Measurements from ENCODE around the gene UBE2N.

UBE2N gene, protein sequence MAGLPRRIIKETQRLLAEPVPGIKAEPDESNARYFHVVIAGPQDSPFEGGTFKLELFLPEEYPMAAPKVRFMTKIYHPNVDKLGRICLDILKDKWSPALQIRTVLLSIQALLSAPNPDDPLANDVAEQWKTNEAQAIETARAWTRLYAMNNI

DNA sequence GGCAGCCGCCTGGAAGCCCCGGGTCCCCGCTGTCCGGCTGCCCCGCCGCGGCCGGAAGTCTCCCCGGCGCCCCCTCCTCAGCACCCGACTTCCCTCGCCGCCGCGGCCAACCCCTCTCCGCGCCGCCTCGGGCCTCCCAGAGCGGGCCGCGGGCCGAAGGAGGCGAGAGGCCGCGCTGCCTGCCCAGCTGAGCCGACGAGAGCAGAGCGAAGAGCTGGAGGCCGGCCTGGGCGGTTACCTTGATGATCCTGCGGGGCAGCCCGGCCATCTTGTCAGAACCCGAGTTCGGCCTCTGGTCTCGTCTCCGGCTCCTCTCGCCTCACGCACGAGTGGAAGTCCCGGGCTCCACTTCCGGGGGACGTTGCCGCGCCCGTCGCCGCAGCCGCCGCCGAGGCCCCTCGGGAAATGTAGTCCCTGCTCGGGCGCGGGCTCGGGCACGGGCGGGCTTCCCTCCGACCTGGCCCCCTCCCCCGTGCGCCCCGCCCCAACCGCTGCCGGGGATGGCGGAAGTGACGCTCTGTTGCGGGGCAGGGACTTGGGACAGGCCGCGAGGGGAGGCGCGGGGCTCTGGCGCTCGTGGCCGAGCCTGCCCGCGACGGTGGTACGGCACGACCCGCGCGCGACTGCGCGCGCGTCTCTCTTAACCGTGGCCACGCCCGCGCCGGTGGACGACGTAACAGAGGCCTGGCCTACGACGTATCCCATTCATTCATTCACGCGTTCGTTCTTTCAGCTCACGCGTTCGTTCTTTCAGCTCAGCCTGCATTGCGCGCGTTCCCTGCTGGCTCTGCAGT lies at the start of gene UBE2N:
Gene UBE2N (minus strand): TSS at position 331 of the 794 bp plus-strand sequence. CDS start 63 bp downstream, at position 268.
- peak; percentile 97 for DNase-seq

DNA sequence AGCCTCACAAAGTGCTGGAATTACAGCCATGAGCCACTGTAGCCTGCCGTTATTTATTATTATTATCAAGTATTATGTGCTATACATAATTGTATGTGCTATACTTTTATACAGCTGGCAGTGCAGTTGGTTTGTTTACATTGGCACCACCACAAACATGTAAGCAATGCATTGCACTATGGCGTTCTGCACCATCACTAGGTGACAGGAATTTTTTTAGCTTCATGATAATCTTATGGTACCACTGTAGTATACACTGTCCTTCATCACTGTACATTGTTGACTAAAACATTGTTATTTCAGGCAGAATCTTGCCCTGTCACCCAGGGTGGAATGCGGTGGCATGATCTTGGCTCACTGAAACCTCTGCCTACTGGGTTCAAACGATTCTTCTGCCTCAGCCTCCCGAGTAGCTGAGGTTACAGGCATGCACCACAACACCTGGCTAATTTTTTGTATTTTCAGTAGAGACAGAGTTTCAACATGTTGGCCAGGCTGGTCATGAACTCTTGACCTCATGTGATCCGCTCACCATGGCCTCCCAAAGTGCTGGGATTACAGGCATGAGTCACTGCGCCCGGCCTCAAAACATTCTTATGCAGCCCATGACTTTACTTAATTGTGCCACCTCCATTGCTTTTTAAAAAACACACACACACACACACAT lies 42.7 kb upstream of the UBE2N start:
- DNase-seq = no peak

DNA sequence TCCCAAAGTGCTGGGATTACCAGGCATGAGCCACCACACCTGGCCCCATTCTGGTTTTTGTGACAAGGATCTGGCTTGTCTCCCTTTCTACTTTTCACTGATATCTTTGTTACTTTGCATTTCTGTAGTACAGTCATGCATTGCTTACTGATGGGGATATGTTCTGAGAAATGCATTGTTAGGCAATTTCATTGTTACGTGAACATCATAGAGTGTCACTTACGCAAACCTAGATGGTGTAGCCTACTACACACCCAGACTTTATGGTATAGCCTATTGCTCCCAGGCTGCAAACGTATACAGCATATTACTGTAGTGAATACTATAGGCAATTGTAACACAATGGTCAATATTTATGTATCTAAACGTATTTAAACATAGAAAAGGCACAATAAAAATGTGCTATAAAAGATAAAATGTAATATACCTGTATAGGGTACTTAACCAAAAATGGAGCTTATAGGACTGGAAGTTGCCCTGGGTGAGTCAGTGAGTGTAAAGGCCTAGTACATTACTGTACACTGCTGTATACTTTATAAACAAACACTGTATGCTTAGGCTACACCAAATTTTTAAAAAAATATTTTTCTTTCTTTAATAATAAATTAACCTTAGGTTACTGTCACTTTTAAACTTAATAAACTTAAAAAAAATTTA lies 41.5 kb upstream of the UBE2N start:
- no peak for DNase-seq

DNA sequence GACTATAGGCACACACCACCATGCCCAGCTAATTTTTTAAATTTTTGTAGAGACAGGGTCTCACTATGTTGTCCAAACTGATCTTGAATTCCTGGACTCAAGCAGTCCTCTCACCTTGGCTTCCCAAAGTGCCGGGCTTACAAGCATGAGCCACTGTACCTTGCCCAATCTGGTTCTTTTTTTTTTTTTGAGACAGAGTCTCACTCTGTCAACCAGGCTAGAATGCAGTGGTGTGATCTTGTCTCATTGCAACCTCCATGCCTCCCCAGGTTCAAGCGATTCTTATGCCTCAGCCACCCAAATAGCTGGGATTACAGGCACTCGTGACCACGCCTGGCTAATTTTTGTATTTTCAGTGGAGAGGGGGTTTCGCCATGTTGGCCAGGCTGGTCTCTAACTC lies 41.0 kb upstream of the UBE2N start:
- no peak for DNase-seq

DNA sequence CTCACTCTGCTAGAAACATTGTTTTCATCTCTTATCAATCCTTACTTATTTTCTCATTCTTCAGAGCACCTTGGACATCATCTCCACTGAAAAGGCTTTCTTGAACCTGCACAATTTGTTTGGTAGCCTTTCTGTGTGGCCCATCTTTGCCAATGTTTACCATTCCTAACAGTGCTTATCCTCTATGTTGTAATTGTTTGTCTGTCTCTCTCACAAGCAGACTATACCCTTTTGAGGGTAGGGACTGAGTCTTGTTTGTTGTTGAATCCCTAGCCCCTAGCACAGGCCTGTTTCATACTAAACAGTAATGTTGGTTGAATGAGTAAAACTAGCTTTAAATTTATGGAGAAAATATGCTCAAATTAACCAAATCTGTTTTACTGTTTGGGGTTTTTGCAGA lies 34.8 kb upstream of the UBE2N start:
- no peak for DNase-seq

DNA sequence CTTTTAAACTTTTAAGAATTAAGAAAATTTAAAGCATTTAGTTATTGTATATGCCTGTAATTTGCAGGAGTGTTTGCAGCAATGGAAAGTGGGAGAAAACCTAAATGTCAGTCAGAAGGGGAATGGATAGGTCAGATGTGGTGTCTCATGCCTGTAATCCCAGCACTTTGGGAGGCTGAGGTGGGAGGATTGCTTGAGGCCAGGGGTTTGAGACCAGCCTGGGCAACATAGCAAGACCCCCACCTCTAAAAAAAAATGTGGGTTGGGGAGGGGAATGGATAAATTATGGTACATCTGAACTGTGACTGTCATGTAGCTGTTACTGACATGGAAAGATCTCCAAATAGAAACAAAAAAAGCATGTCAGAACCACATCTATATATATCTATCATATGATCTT lies 27.6 kb upstream of the UBE2N start:
- DNase-seq = no peak

DNA sequence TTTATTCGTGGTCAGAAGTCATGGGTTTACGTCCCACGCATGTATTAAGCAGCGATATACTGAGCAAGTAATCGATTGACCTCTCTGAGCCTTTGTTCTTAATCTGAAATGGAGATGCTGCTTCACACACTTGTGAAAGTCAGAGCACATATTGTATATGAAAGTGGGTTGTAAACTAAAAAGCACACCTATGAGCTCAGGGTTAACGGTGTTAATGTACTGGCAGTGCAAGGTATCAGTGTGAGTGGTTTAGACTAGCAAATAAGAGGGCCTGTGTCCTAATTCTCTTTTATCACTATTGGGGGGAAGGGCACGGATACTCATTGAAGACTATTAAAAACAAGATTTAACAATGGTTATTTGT lies 26.2 kb upstream of the UBE2N start:
- DNase-seq = no peak

DNA sequence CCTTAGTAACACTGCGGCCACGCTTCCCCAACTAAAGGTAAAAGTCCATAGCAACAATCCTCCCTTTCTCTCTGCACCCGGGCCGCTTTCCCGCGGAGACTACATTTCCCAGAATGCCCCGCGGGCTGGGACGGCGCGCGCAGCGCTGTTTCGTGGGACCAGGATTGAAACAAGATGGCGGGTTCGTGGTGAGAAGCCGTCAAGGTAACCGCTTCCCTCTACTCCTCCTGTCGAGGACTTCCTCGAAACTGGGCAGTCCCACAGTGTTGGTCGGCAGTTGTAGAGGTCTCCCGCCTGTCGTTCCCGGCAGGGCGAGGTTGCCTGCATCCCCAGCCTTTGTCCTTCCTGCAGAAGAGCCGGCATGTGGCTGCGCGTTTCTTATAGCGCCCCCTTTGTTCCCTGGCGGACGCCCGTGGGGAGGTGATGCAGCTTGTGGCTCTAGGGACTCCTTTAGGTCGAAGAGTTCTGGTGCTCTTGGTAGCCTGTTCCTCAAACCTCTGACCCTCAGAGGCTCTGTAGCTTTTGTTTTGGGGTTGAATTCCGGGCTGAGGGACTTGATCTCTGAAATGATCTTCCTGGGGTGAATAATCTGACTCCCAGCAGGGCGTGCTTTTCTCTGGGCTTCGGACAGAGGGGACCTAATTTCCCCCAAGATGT lies 25.7 kb upstream of the UBE2N start, which contains the start of gene MRPL42:
Gene MRPL42 (plus strand): TSS at position 164 of the 657 bp plus-strand sequence. CDS start 1,772 bp downstream, outside the sequence.
- DNase-seq = peak; percentile 88 to 91

DNA sequence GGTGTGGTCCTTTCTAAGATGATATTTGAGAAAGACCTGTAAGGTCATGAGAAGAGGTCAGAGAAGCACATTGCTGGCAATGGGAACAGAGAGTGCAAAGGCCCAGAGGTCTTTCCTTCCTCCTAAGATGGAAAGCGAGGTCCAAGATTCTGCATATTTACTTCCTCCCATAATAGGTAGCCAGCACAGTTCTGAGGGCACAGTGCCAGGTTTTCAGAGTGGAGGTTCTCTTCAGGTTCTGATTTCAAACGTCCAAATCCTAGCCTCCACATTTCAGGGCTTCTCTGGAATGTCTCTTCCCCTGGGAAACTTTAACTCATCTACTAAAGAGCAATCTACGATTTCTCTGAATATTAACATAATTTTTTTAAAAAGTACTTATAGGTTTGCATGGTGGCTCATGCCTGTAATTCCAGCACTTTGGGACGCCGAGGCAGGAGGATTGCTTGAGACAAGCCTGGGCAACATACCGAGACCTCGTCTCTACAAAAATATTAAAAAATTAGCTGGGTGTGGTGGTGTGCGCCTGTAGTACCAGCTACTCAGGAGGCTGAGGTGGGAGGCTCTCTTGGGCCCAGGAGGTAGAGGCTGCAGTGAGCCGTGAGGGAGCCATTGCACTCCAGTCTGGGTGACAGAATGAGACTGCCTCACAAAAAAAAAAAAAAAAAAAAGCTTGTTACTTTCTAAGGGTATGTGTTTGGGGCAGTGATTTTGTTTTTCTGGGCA lies 25.0 kb upstream of the UBE2N start:
- DNase-seq = no peak

DNA sequence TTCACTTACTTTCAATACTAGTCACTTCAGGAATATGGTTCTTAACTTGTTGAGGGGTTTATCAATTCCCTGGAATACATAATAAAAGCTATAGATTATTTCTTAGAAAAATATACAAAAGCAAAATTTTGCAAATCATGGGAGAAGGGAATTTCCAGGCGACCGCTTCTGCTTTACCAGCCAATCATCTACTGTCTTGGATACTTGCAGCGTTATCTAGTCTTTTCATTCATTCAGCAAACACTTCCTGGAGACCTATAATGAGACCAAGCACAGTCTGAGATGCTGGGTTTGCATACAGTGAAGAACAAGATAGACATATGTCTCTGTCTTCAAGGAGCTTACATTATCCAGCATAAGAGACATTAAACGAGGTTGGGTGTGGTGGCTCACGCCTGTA lies 24.1 kb upstream of the UBE2N start:
- no peak for DNase-seq

DNA sequence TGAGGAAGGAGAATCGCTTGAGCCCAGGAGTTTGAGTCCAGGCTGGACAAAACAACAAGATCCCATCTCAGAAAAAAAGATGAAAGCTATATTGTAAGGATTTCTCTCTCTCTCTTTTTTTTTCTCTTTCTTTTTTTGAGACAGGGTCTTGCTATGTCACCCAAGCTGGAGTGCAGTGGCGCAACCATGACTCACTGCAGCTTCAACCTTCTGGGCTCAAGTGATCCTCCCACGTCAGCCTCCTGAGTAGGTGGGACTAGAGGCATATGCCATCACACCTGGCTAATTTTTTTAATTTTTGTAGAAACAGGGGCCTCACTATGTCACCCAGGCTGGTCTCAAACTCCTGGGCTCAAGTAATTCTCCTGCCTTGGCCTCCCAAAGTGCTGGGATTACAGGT lies 19.8 kb upstream of the UBE2N start:
- peak in 1 of 2 experiments; percentile 65 for DNase-seq

DNA sequence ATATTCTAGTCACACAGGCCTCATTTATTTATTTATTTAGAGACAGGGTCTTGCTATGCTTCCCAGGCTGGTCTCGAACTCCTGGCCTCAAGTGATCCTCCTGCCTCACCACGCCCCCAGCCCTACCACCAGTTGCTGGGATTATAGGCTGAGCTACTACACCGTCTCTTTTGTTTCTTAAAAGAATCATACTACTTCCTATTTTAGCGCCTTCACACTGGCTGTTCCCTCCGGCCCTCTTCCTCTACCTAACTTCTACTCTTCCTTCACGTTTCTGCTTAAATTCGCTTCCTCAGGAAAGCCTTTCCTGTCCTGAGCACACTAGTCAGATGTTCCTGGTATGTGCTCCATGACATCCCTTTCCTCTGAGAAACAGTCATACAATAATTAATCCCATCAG lies 19.2 kb upstream of the UBE2N start:
- no peak for DNase-seq

DNA sequence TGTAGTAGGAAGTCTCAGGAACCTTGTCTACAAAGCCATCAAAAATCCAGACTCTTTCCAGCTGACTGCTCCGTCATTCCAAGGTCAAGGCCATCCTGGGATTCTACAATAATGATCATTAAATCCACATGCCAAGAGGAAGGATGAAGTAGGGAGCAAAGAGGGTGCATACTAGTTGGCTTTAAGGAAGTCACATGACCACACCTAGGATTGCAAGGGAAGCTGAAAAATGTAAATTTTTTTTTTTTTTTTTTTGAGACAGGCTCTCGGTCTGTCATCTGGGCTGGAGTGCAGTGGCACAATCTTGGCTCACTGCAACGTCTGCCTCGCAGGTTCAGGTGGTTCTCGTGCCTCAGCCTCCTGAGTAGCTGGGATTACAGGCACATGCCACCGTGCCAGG lies 18.3 kb upstream of the UBE2N start:
- no peak for DNase-seq

DNA sequence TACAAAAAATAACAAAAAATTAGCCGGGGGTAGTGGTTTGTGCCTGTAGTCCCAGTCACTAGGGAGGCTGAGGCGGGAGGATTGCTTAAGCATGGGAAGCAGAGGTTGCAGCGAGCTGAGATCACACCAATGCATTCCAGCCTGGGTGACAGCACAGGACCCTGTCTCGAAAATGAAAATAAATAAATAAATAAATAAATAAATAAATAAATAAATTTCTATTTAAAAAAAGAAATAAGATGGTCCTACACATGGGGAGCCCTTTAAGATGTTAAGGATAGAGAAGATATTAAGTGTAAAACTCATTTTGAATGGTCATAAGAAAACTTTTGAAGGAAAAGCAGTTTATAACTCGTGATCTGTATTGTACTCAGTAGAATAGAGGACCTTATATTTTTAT lies 17.4 kb upstream of the UBE2N start:
- no peak for DNase-seq

DNA sequence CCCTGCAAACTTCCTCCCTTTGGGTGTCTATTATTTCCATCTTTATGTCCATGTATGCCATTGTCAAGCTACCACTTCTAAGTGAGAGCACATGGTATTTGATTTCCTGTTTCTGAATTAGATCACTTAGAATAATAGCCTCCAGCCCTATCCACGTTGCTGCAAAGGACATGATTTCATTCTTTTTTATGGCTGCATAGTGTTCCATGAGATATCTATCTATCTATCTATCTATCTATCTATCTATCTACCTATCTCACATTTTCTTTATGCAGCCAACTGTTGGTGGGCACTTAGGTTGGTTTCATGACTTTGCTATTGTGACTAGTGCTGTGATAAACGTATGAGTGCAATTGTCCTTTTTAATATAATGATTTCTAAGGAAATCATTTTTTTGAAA lies 14.3 kb upstream of the UBE2N start:
- DNase-seq = no peak

DNA sequence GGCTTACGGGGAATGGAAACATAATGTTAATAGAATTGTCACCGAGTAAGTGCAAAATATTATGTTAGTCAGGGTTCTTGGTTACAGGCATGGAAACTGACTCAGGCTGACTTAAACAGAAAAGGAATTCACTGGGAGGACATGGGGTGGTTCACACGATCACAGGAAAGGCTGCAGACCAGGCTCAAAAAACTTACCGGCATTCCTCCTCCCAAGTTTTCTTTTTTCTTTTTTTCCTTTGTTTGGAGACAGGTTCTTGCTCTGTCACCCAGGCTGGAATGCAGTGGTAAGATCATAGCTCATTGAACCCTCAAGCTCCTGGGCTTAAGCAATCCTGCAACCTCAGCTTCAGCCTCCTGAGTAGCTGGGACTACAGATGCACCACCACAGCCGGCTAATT lies 11.9 kb upstream of the UBE2N start:
- DNase-seq = no peak

DNA sequence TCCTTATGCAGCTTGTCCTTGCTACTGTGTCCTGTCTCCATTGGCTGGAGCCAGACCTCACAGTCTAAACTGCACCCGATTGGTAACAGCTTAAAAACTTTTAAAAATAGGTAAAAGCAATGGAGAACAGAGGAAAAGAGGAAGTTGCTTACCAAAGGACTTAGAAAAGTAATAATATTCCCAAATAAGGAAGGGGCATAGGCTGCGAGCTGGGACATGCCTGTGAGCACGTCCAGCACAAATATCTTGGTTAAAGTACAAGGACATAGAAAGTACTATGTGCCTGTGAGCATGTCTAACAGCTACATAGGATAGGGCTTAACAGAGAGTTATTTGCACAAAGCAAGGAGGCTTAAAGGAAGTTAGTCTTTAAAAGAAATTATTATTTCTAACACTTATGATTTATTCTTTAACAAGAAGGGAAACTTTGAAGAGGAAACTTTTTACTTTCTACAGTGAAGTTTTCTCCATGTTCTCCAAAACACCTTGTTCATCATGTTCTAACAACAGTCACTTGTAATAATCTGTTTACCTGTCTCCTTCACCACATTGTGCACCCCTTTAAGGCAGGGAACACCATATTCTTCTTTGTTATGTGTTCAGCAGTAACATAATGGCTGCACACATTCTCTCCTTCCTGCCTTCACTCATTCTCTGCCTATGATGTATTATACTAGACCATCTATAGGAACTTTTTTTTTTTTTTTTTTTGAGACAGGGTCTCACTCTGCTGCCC lies 9.8 kb upstream of the UBE2N start:
- DNase-seq = no peak

DNA sequence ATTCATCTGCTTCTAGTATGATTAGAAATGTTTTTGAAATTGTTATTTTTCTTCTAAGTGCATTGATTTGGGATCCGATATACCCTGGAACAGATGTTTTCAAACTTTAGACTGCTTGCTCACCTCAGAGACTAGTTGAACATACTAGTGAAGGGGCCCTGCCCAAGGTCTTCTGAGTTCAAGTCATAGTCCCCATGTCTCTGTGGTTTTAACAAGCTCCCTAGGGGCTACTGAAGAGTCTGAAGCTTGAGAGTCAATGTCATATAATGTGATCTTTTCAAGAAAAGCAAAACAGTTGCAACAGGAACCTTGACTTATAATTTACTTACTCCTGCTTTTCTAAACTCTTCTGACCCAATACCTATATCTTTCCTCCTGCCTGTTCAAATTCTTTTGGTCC lies 7.5 kb upstream of the UBE2N start:
- no peak for DNase-seq

DNA sequence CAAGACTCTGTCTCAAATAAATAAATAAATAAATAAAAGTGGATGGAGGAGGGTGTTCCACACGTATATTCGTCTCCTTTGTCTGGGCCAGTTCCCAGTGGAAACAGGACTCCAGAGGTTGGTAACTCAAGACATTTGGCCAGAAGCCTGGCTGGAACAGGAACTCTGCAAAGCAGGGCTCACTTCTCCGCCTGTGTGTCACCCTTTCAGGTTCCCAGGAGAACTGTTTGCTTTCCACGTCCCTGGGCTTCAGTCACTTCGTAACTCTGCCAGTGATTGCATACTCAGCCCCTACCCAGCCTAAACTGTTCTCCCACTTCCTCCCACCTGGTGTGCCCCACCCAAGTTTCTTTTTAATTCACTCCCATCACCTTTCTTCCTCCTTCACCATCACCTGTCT lies 7.0 kb upstream of the UBE2N start:
- DNase-seq = no peak

DNA sequence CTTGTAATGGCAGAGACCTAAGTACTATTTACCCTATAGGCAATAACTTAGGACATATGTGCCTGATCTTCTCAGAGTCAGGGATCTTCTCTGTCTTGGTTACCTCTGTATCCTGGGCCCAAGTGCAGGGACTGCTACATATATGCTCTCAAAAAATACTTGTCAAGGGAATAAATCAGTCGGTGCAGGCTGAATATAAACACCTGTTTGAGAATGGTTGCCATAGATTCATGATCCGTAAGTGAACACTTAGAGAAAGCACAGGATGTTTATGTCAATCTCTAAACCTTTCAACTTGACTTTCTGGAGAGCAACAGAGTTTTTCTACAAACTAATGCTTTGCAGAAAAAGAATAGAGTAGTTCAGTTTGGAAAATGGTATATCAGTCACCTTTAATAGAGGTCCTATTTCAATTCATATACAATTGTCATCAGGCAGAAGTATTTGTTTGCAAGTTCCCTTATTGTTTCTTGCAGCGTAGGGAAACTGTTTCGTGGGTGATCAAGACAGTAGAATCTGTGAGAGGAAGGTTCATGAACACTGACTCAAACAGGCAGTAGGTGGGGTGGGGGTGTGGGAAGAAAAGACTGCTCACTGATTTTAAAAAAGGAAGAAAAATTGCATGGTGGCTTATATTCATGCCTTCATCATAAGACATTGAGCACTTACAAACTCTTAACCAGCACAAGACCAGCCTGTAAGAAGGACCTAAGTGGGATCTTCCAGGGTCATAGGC lies 6.0 kb upstream of the UBE2N start:
- DNase-seq = peak in 1 of 2 experiments; percentile 46

DNA sequence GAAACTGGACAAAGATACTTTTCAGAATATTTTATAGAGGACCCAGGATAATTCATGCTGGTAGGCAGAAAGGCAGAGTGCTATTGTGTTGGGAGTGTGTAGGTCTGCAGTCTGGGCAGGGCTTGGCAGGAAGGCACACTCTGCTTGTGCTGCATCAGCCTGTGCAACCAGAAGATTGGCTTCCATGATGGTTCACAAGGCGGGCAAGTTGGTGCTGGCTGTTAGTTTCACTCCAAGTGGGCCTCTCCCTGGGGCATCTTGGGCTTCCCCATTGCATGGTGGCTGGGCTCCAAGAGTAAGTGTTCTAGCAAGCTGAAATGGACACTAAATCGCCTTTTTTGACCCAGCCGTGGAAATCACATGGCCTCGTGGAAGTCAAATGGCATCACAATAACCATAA lies 1.8 kb upstream of the UBE2N start:
- DNase-seq = no peak
